Panc1 (cell line): ENCODE results near the gene ANO3. TPM values are rescaled to one million over a fixed set of nuclear protein-coding genes. Genes with fewer than 3 reads are reported as not detected.

Experiments
- ATAC-seq: fragments of 200-7000 bp; cut with Tn5 transposase; 2 replicates; pipeline ENCODE4 v1.9.1; 2020; ENCODE audit warnings: mild to moderate bottlenecking, moderate library complexity
- BruUV-seq: library from RNA; stranded (reverse); fragments of 400-500 nt; replicated peaks from 2 replicates; lab custom pipeline; 2021; lab: Mats Ljungman, UMichigan
- CTCF ChIA-PET: fragments of 300-600 bp; sonication (Branson Sonifier 250); formaldehyde crosslinking; loops from one replicate; lab custom pipeline; 2022; ENCODE audit warnings: antibody characterized with exemption; lab: Charles Lee
- POLR2A ChIA-PET: fragments of 300-600 bp; sonication (Branson Sonifier 250); formaldehyde crosslinking; loops from one replicate; lab custom pipeline; 2022; ENCODE audit warnings: antibody characterized with exemption; lab: Charles Lee
- DNase-seq: peaks from one replicate; pipeline ENCODE4 v3.0.0-alpha.2; 2010; ENCODE audit warnings: low read depth, low spot score
- H3K27ac ChIP-seq: 2 replicates; pipeline ENCODE4 v1.5.1; 2011; ENCODE audit warnings: mild to moderate bottlenecking, low read length, inconsistent platforms
- H3K27me3 ChIP-seq: fragments of 200-500 bp; sonication (Bioruptor generic); 2 replicates; pipeline ENCODE4 v1.6.0; 2014; ENCODE audit warnings: low read length, inconsistent platforms; ENCODE audit not compliant: control insufficient read depth, insufficient read depth
- H3K36me3 ChIP-seq: fragments of 200-500 bp; sonication (Bioruptor generic); 2 replicates; pipeline ENCODE4 v1.5.1; 2014; ENCODE audit warnings: inconsistent platforms, mild to moderate bottlenecking, low read length, moderate library complexity; ENCODE audit not compliant: control insufficient read depth, insufficient read depth
- H3K4me1 ChIP-seq: 2 replicates; pipeline ENCODE4 v1.5.1; 2011; ENCODE audit warnings: inconsistent platforms, mild to moderate bottlenecking, low read length, moderate library complexity; ENCODE audit not compliant: control insufficient read depth, insufficient read depth
- H3K4me3 ChIP-seq, 2 experiments: 2 replicates each; pipeline ENCODE4 v1.5.1; 2011 to 2012; ENCODE audit warnings: low read depth in 2 of 2, low read length in 2 of 2, mild to moderate bottlenecking in 2 of 2, inconsistent platforms in 1 of 2, moderate library complexity in 1 of 2
- H3K9me3 ChIP-seq: fragments of 200-500 bp; sonication (Bioruptor generic); 2 replicates; pipeline ENCODE4 v1.5.1; 2014; ENCODE audit warnings: low read depth, mild to moderate bottlenecking, inconsistent platforms, low read length, moderate library complexity; ENCODE audit not compliant: control insufficient read depth, insufficient read depth
- POLR2AphosphoS5 ChIP-seq: IDR thresholded peaks from 2 replicates; pipeline ENCODE4 v1.6.1; 2012; ENCODE audit warnings: mild to moderate bottlenecking, low read depth, low read length, moderate library complexity
- SIN3A ChIP-seq: IDR thresholded peaks from 2 replicates; pipeline ENCODE4 v1.6.1; 2012; ENCODE audit warnings: low read depth, mild to moderate bottlenecking, low read length, moderate library complexity, borderline replicate concordance; ENCODE audit not compliant: insufficient read depth
- TCF7L2 ChIP-seq: IDR thresholded peaks from 2 replicates; pipeline ENCODE4 v1.6.1; 2011; ENCODE audit warnings: mild to moderate bottlenecking, low read depth, low read length, inconsistent platforms
- in situ Hi-C: cut with HindIII; loops from 2 replicates; pipeline ENCODE4 v1.10.0; 2016; ENCODE audit warnings: low sequenced_read_pairs, low pct_unique_long_range_greater_than_20kb
- intact Hi-C: fragments of 100-400 bp; cut with micrococcal nuclease; formaldehyde crosslinking; loops from one replicate; pipeline ENCODE4 v1.10.0; 2022; ENCODE audit not compliant: unreplicated experiment
- total RNA-seq: library from RNA; stranded (reverse); gene quantifications from one replicate; pipeline ENCODE4 v1.2.1, GENCODE V29; 2021; ENCODE audit not compliant: unreplicated experiment
- TF ChIP-seq, protein P1 (sequence below), 2 experiments: IDR thresholded peaks; 2 replicates each; pipeline ENCODE4 v1.6.1; 2011 to 2012; ENCODE audit warnings: low read depth in 2 of 2, control low read depth in 1 of 2, low read length in 1 of 2, mild to moderate bottlenecking in 1 of 2, moderate library complexity in 1 of 2; ENCODE audit not compliant: insufficient read depth in 1 of 2
- TF ChIP-seq, protein P2 (sequence below): fragments of 450-650 bp; IDR thresholded peaks from 2 replicates; pipeline ENCODE4 v1.5.1; 2017; ENCODE audit warnings: mild to moderate bottlenecking

The ANO3 gene
- total RNA-seq, 1 experiment from 2014 or later: not detected

DNA sequence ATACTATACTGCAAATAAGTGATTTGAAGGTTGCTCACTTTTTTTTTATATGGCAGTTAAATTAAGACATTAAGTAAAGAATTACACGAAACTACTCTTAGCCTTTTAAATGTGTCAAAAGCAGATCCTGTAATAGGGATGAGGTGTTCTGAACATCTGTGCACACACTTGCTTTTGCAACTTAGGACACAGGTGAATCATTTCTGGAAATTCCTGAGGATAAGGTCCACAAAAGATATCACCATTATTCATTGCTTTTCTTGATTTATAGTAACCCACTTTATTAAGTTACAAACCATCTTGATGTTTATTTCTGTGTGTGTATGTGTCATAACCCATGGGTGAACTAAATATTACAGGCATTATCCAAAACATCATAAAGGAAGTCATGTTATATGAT, 334.0 kb downstream of the ANO3 start:
- ATAC-seq (no peak), DNase-seq (no peak)
- H3K4me3 ChIP-seq: no peak overlapping the region
- ChIA-PET POLR2A (no interaction called here), CTCF (no interaction called here)
- no peaks in the 10 kb centered on the region for H3K36me3 ChIP-seq
- H3K9me3 ChIP-seq: no peaks in the 10 kb centered on the region
- H3K27ac ChIP-seq: no peak overlapping the region
- TF ChIP-seq POLR2AphosphoS5 (no peak), SIN3A (no peak), TCF7L2 (no peak)
- TF ChIP-seq, protein P1, sequence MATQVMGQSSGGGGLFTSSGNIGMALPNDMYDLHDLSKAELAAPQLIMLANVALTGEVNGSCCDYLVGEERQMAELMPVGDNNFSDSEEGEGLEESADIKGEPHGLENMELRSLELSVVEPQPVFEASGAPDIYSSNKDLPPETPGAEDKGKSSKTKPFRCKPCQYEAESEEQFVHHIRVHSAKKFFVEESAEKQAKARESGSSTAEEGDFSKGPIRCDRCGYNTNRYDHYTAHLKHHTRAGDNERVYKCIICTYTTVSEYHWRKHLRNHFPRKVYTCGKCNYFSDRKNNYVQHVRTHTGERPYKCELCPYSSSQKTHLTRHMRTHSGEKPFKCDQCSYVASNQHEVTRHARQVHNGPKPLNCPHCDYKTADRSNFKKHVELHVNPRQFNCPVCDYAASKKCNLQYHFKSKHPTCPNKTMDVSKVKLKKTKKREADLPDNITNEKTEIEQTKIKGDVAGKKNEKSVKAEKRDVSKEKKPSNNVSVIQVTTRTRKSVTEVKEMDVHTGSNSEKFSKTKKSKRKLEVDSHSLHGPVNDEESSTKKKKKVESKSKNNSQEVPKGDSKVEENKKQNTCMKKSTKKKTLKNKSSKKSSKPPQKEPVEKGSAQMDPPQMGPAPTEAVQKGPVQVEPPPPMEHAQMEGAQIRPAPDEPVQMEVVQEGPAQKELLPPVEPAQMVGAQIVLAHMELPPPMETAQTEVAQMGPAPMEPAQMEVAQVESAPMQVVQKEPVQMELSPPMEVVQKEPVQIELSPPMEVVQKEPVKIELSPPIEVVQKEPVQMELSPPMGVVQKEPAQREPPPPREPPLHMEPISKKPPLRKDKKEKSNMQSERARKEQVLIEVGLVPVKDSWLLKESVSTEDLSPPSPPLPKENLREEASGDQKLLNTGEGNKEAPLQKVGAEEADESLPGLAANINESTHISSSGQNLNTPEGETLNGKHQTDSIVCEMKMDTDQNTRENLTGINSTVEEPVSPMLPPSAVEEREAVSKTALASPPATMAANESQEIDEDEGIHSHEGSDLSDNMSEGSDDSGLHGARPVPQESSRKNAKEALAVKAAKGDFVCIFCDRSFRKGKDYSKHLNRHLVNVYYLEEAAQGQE (IDR thresholded peaks at IDR 0.05; ENCODE audit: insufficient read depth in 1 of 2, low read depth in 2 of 2, low read length in 1 of 2): no peak
- TF ChIP-seq, protein P2, sequence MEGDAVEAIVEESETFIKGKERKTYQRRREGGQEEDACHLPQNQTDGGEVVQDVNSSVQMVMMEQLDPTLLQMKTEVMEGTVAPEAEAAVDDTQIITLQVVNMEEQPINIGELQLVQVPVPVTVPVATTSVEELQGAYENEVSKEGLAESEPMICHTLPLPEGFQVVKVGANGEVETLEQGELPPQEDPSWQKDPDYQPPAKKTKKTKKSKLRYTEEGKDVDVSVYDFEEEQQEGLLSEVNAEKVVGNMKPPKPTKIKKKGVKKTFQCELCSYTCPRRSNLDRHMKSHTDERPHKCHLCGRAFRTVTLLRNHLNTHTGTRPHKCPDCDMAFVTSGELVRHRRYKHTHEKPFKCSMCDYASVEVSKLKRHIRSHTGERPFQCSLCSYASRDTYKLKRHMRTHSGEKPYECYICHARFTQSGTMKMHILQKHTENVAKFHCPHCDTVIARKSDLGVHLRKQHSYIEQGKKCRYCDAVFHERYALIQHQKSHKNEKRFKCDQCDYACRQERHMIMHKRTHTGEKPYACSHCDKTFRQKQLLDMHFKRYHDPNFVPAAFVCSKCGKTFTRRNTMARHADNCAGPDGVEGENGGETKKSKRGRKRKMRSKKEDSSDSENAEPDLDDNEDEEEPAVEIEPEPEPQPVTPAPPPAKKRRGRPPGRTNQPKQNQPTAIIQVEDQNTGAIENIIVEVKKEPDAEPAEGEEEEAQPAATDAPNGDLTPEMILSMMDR: no peak
- BruUV-seq: no TSS peak
- no peaks in the 10 kb centered on the region for H3K27me3 ChIP-seq
- in situ Hi-C loops: no loop called here
- H3K4me1 ChIP-seq: no peaks in the 10 kb centered on the region
- intact Hi-C loops: no loop called here

DNA sequence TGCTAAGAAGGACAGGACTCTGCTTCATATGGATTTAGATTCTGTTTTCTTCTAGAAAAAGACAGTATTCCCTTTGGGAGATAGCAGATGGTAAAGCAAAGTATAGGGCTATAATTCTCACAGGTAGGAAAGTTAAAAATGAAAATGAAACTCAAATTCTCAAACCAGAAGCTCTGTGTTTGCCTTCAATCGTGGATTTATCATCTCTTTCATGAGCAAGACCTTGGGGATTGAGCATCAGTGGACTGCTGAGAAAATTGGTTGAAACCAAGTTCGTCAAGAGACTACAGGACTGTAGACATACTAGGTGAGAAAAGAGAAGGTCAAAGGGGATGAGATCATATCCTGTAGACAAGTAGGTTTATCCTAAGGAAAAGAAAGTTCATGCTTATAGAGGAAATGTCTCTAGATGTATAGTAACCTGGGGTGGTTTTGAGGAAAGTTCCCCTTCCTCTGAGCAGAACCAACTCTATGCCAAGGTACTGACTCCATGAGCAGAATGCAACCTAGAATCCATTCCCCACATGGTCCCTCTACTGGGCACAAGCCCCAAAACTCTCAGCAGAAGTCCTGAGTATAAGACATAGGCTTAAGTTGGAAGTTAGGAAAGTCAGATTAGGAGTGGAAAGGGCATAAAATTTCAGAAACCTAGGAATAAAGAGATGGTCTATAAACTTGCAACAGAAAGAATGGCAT, 343.5 kb downstream of the ANO3 start:
- intact Hi-C loops: no loop called here

More for the DNA sequence above, 343.5 kb downstream of the ANO3 start:
- no peak overlapping the region for H3K27ac ChIP-seq
- ChIA-PET CTCF (no interaction called here), POLR2A (no interaction called here)
- no peaks in the 10 kb centered on the region for H3K27me3 ChIP-seq
- no peaks in the 10 kb centered on the region for H3K4me1 ChIP-seq
- ATAC-seq: no peak
- no peak overlapping the region for H3K4me3 ChIP-seq
- no peak for DNase-seq
- in situ Hi-C loops: no loop called here
- H3K9me3 ChIP-seq: no peaks in the 10 kb centered on the region
- no peaks in the 10 kb centered on the region for H3K36me3 ChIP-seq
- BruUV-seq: no TSS peak
- TF ChIP-seq, protein P1 (IDR thresholded peaks at IDR 0.05; ENCODE audit: insufficient read depth in 1 of 2, low read depth in 2 of 2, low read length in 1 of 2): no peak
